Measurements from ENCODE around the gene WDFY3. TPM values are rescaled to one million over a fixed set of nuclear protein-coding genes. Genes with fewer than 3 reads are reported as not detected.

The WDFY3 gene
- total RNA-seq, 4 donors from 2014 or later: 79.2 to 244 (median 119) TPM

GRCh38 chr4:84957514-84958420 lies 8.7 kb downstream of the WDFY3 start:
- Histone ChIP-seq H3K27me3 (no peaks in the 10 kb centered on the region), H3K4me1 (peaks cover 42% of the 10 kb centered on the region), H3K27ac (no peak overlapping the region), H3K36me3 (no peaks in the 10 kb centered on the region), H3K9me3 (no peaks in the 10 kb centered on the region), H3K4me3 (no peak overlapping the region)
- no peak for DNase-seq (ENCODE audit: low spot score in 2 of 2)
- TF ChIP-seq POLR2AphosphoS5 (IDR thresholded peaks at IDR 0.05) (no peak), CTCF (IDR thresholded peaks at IDR 0.05) (no peak), EP300 (IDR thresholded peaks at IDR 0.05) (no peak), POLR2A (IDR thresholded peaks at IDR 0.05) (no peak)
- WGBS: 56% methylated on average over 4 of the region's 4 CpGs

GRCh38 chr4:84956014-84956413 lies 10.5 kb downstream of the WDFY3 start:
- Histone ChIP-seq H3K9me3 (no peaks in the 10 kb centered on the region), H3K4me3 (no peak overlapping the region), H3K27ac (peak overlapping the region; percentile 40), H3K27me3 (no peaks in the 10 kb centered on the region), H3K4me1 (peaks cover 56% of the 10 kb centered on the region), H3K36me3 (no peaks in the 10 kb centered on the region)
- no peak for DNase-seq (ENCODE audit: low spot score in 2 of 2)
- 69% methylated on average over 3 of the region's 3 CpGs for WGBS
- TF ChIP-seq EP300 (IDR thresholded peaks at IDR 0.05) (no peak), POLR2AphosphoS5 (IDR thresholded peaks at IDR 0.05) (no peak), POLR2A (IDR thresholded peaks at IDR 0.05) (no peak), CTCF (IDR thresholded peaks at IDR 0.05) (no peak)

GRCh38 chr4:84954982-84955567 lies 11.4 kb downstream of the WDFY3 start:
- Histone ChIP-seq H3K9me3 (no peaks in the 10 kb centered on the region), H3K36me3 (no peaks in the 10 kb centered on the region), H3K27ac (peak overlapping the region; percentile 50), H3K4me1 (peaks cover 60% of the 10 kb centered on the region), H3K4me3 (no peak overlapping the region), H3K27me3 (no peaks in the 10 kb centered on the region)
- TF ChIP-seq POLR2A (IDR thresholded peaks at IDR 0.05) (no peak), CTCF (IDR thresholded peaks at IDR 0.05) (no peak), EP300 (IDR thresholded peaks at IDR 0.05) (no peak), POLR2AphosphoS5 (IDR thresholded peaks at IDR 0.05) (no peak)
- no peak for DNase-seq (ENCODE audit: low spot score in 2 of 2)
- 76% methylated on average over 6 of the region's 6 CpGs for WGBS

- Histone ChIP-seq H3K9me3 (no peaks in the 10 kb centered on the region), H3K4me3 (no peak overlapping the region), H3K4me1 (peaks cover 63% of the 10 kb centered on the region), H3K36me3 (no peaks in the 10 kb centered on the region), H3K27ac (peak overlapping the region; percentile 53), H3K27me3 (no peaks in the 10 kb centered on the region)
- TF ChIP-seq POLR2AphosphoS5 (IDR thresholded peaks at IDR 0.05): no peak
- no peak for TF ChIP-seq CTCF (IDR thresholded peaks at IDR 0.05)
- no peak for TF ChIP-seq EP300 (IDR thresholded peaks at IDR 0.05)
- no peak for TF ChIP-seq POLR2A (IDR thresholded peaks at IDR 0.05)
- 95% methylated on average over 1 of the region's 1 CpG for WGBS
- no peak for DNase-seq (ENCODE audit: low spot score in 2 of 2)
Measured at GRCh38 chr4:84952776-84953175, 13.7 kb downstream of the WDFY3 start.

- no peak overlapping the region for H3K4me3 ChIP-seq
- no peaks in the 10 kb centered on the region for H3K9me3 ChIP-seq
- no peak for DNase-seq (ENCODE audit: low spot score in 2 of 2)
- H3K4me1 ChIP-seq: peaks cover 58% of the 10 kb centered on the region
- H3K27ac ChIP-seq: peak overlapping the region; percentile 58
- no peak for TF ChIP-seq POLR2AphosphoS5 (IDR thresholded peaks at IDR 0.05)
- TF ChIP-seq EP300 (IDR thresholded peaks at IDR 0.05): no peak
- TF ChIP-seq CTCF (IDR thresholded peaks at IDR 0.05): no peak
- no peak for TF ChIP-seq POLR2A (IDR thresholded peaks at IDR 0.05)
- 26% methylated on average over 1 of the region's 1 CpG for WGBS
- no peaks in the 10 kb centered on the region for H3K27me3 ChIP-seq
- H3K36me3 ChIP-seq: no peaks in the 10 kb centered on the region
Measured at GRCh38 chr4:84952004-84952403, 14.5 kb downstream of the WDFY3 start.

Measured in suprapubic skin (tissue), 4 donors.